HUDEP-2 (cell line): ENCODE results near the gene MAP2K6.

Source experiments
- DNase-seq, 76 experiments: peaks; one replicate each; lab custom pipeline; 2025; ENCODE audit not compliant: unreplicated experiment in 76 of 76; lab: John Stamatoyannopoulos, UW

Gene MAP2K6

DNA sequence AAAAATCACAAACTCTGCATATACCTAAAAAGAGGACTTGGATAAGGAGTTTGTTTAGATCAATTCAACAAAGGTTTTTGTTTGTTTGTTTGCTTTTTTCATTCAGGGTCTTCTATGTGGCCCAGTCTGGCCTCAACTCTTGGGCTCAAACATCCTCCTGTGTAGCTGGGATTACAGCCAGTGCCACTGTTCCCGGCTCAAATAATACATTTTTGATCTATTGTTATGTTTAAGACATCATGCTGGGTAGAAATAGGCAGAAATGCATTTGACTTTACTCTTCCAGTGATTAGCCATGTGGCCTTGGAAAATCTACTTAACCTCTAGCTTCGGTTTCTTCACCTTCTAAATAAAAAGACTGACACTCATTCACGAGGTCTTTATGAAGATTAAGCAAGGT, 11.5 kb downstream of the MAP2K6 start:
- DNase-seq = no peak

DNA sequence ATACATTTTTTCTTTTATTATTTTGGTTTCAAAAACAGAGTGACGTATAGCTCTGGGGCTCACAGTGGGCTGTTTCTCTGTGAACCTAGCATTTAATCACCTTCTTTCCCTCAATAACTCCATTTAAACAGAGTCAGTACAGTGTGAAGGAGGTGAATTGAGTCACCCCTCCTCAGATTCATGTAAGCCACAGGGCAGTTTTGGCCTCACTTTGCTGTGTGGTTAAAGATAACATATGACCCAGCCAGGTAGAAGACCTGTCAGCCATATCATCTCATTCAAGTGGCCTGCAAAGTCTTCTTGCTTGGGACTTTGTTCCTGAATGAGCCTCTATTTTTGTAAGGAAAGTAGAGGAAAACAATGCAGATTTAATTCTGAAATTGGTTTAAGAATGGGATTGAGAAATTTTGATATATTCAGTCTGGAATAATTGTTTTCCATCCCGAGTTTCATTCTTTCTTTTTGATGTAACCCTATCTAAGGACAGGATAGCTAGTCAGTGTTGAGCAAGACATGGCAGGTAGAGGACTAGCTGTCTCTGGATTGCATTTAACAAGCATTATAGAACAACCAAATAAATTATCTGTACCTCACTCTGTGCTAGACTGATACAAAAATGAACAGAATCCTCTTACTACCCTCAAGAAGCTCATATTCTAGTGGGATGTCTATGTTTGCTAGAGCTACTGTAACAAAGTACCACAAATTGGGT, 13.1 kb downstream of the MAP2K6 start:
- no peak for DNase-seq

DNA sequence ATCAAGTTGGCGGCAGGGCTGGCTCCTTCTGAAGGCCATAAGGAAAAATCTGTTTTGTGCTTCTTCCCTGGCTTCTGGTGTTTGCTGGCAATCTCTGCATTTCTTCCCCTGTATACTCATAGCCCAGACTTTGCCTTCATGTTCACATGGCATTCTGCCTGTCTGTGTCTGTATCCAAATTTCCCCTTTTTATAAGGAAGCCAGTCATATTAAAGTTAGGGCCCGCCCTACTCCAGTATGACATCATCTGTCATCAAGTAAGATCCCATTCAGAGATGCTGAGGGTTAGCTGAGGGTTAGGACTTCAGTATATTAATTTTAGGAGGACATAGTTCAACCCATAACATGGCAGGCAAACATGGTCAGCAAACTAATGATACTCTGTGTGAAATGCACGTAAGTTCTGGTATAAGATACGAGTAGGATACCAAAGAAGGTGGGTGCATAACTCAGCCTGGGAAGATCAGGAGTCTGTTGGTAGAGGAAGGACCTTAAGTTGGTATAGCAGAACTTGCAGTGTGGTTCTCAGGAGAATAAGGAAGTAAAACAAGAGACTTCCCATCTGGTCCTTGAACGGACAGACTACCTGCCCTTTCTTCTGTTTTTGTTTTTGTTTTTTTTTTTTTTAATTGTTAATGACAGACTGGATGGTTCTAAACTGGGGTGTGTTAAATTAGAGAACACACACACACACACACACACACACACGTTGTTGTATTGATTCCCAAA, 13.9 kb downstream of the MAP2K6 start:
- no peak for DNase-seq

DNA sequence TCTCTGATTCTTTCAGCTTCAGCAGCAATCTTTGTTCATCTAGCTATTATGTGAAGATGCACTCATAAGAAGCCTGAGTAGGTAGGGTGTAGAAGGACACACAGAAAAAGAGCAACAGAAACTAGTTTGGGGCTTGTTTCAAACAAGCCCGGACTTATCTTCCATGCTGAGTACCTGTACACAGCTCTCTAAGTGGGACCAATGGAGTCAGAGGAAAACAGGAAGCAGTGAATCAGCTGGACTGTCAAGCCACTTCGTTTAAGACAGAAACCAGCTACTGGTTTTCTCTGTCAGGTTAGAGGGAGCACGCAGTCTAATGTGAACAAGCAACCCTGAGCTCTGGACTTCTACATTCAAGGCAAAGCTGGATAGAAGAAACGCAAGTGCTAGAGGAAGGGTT, 16.0 kb downstream of the MAP2K6 start:
- no peak for DNase-seq

GRCh38 chr17:69431835-69432234, 17.3 kb downstream of the MAP2K6 start:
- DNase-seq = no peak

GRCh38 chr17:69433093-69433492, 18.6 kb downstream of the MAP2K6 start:
- no peak for DNase-seq

DNA sequence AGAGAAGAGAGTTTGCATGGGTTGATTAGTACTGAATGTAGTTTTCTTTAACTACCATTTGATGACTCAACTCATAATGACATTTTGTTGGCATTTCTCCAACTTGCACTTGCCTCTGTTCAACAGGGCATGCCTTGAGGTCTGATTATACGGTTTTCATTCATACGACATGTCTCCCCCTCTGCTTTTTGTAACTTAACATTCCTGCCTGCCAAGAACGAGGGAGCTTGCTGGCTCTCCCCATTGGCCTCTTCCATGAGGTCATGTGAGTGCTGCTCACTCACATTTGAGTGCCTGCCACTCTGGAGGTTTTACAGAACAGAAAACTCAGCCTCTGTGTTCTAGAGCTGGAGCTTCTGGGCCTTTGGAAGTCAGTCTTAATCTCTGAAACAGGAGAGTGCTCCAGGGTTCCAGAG, 19.7 kb downstream of the MAP2K6 start:
- peak in 1 of 76 experiments; percentile 7 for DNase-seq

DNA sequence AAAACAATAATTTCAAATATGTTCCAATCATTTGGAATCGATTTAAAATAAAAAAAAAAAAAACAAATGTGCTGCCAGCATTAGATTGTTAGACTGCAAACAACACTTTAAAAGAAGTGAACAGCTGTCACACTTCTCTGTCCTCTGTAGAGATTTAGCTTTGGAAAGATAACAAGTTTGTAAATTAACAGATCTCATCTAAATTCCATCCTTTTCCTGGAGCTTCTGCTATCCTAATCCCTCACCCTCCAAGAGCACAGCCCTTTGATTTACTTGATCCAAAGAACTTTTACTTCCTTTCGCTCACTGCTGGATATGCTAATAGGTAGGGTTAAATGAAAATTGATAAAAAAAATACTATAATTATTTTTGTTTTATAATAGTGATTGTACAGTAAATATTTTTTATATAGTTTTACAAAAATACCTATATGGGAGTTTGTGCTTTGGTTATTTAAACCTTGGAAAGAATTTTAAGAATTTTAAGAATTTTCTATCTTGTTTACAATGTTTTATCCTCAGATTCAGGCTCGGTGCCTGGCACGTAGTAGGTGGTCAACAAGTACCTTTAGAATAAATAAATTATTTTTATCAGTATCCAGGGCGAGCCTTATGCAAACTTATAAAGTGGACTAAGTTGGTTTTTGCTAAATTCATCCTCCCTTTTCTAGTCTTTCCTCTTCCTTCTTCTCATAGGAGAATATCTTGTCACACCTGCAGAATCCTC, 21.6 kb downstream of the MAP2K6 start:
- DNase-seq = no peak

- no peak for DNase-seq
Measured at GRCh38 chr17:69437475-69437874, 23.0 kb downstream of the MAP2K6 start.

GRCh38 chr17:69438776-69439175, 24.3 kb downstream of the MAP2K6 start:
- no peak for DNase-seq

DNA sequence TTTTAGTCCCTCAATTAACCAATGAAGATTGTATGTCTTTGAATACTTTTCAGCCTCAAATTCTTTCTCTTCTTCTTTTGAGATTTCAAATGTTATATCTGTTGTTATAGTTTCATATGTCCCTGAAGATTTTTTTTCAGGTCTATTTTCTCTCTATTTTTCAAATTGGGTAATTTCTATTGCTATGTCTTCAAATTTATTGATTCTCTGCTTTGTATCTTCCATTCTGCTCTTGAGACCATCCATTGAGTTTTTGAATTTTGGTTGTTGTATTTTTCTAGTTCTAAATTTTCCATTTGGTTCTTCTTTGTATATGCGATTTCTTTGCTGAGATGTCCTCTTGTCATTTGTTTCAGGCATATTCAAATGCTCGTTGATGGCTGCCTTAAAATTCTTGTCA, 26.7 kb downstream of the MAP2K6 start:
- no peak for DNase-seq

DNA sequence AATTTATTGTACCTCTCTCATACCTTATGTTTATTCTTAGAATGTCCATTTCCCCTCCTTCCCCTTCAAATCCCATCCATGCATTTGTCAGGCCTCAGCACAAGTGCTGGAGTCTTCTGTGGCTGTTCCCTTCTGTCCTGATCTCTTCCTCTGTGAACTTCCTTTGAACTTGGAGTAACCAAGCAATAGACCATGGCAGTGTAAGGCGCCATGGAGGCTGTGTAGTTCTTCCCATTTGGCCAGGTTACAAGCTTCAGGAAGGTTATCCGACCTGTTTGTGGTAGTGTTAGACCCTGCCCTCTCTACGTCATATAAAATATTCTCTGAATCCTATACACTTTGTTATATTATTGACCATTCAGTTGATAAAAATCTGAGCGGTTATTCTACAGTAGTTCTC, 28.6 kb downstream of the MAP2K6 start:
- DNase-seq = no peak

GRCh38 chr17:69444023-69444422, 29.5 kb downstream of the MAP2K6 start:
- no peak for DNase-seq

GRCh38 chr17:69445132-69445531, 30.6 kb downstream of the MAP2K6 start:
- no peak for DNase-seq

DNA sequence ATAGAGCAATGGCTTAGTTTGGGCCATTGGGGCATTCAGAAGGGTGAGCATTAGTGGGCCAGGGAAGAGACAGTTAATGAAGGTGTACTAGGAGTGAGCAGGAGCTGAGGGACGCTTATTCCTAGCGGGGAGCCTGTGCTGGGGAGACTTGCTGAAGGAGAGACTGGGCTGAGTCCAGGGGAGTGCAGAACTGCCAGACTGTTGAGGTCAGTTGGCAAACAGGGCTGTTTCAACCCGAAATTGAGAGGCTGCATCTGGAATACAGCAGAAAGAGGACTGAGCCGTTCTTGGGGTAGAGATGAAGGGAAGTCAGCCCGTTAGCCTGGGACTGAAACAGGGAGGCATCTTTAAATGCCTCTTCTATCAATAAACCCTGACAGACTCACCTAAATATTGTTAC, 33.2 kb downstream of the MAP2K6 start:
- DNase-seq = no peak

- no peak for DNase-seq
Measured at GRCh38 chr17:69448431-69449102, 34.1 kb downstream of the MAP2K6 start.

DNA sequence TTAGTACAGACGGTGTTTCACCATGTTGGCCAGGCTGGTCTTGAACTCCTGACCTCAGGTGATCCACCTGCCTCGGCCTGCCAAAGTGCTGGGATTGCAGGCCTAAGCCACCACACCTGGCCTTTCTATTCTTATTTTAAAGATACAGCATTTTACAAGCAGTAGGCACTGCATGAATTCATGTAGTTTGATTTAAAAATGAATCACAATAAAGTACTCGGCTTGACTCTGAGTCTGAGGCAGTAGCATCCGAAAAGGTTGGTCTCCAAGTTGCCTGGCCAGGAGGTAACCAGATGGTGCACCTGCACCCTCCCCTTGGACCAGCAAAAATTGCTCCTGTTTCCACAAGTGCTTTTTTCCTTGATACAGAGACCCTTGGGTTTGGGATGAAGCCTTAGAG, 35.6 kb downstream of the MAP2K6 start:
- DNase-seq = no peak

GRCh38 chr17:69450918-69451317, 36.4 kb downstream of the MAP2K6 start:
- DNase-seq = no peak

- DNase-seq = no peak
Measured at GRCh38 chr17:69451416-69452394, 37.2 kb downstream of the MAP2K6 start.

GRCh38 chr17:69452664-69453260, 38.3 kb downstream of the MAP2K6 start:
- DNase-seq = no peak
